ENCODE results near the gene ITPA.

GRCh38 chr20:3167738-3168078, 41.6 kb upstream of the ITPA start:
- TF ChIP-seq CTCF (IDR thresholded peaks at IDR 0.05) (no peak), POLR2A (IDR thresholded peaks at IDR 0.05) (no peak), EP300 (IDR thresholded peaks at IDR 0.05) (no peak)

Data from ovary (tissue), 3 donors.